Globus pallidus (tissue), 1 donor: Measurements from ENCODE around the gene MYRIP.
A peak's percentile ranks its signal among the peaks of the same experiment; 100 is the strongest.

Experiments used
- DNase-seq: peaks from one replicate; pipeline ENCODE4 v3.0.0-alpha.2; 2015; ENCODE audit warnings: low spot score

Gene MYRIP

DNA sequence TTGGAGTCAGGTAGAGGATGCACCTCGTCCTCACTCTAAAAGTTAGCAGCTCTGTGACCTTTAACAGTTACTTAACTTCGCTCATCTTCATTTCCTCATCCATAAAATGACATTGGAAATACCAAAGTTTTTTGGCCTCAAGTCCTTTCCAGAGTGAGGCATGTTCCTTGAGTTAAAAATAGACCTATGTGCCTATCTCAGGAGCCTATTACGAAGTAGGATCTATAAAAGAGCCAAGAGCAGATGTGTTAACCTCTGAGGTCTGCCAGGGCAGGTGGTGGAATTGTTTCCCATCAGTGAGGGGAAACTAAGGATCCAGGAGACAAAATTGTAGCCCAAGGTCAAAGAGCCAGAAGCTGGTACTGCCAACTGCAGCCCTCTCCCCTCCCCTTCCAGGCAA is 379.7 kb downstream of the MYRIP start:
- DNase-seq: no peak

DNA sequence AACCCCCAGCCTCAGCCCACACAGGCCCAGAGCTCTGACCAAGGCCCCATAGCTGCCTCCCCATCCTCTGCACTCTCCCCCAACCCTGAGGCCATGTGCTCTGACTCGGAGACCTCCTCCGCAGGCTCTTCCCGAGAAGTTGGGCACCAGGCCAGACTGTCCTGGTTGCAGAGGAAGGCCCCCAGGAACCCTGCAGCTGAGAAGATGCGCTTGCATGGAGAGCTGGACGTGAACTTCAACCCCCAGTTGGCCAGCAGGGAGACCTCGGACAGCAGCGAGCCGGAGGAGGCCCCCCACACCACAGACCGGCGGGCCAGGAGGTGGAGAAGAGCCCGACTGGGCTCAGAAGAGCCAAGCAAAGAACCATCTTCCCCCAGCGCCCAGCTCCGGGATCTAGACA is 380.6 kb downstream of the MYRIP start:
- DNase-seq: no peak

- no peak for DNase-seq
Observed at GRCh38 chr3:40191251-40191650, 381.8 kb downstream of the MYRIP start.

- peak; percentile 49 for DNase-seq
Observed at GRCh38 chr3:40191850-40192448, 382.5 kb downstream of the MYRIP start.

DNA sequence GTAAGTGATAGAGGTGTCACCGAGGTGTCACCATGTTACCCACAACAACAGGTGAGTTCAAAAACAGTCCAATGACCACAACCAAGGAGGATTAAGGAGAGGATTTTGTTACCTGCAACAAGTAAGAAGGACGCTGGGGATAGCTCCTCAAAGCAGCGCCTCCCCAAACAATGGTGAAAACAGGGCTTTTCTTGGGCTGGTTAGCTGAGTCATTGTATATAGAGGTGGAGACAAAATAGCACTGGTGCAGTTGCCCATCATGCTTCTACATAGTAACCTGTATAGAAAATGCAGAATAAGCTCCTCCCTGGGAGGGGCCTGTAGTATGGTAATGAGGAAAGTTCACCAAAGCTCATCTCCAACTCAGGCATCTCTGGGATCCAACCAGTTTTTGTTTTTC is 383.2 kb downstream of the MYRIP start:
- no peak for DNase-seq

- DNase-seq: no peak
Observed at GRCh38 chr3:40196966-40197365, 387.6 kb downstream of the MYRIP start.

GRCh38 chr3:40200692-40201316 is 391.4 kb downstream of the MYRIP start:
- no peak for DNase-seq

GRCh38 chr3:40201770-40202169 is 392.4 kb downstream of the MYRIP start:
- DNase-seq: no peak

DNA sequence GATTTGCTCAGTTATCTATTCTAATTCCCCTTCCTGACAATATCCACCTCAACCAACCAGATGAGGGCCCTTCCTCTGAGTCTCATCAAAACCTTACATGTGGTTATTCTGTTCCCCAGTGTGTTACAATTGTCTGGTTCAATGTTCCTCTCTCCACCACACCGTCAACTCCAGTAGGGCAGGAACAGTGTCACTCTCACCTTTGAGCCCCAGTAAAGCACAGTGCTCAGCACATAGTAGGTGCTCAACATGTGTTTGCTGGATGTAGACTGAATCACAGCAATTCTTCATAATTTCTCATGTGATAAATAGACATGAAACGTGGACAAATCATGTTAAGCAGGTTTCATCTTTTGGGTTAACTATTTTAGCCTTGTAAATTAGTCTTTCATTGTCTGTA is 397.1 kb downstream of the MYRIP start:
- no peak for DNase-seq

DNA sequence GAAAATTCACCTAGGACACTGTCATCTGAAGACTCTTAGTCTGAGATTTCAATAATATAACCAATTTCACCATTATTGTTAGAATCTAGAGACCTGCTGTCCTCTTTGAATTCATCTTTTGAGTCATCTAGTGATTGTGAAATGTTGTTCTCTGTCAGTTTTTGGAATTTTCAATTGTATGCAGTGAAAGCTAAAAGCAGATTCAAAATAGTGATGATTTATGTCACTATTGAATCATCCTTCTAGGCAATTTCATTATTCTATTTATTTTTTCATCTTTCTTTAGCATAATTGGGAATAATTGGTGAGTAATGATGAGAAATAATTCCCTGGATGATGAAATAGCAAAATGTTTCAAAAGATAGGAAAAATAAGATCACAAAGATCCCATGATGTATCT is 398.4 kb downstream of the MYRIP start:
- DNase-seq: no peak

DNA sequence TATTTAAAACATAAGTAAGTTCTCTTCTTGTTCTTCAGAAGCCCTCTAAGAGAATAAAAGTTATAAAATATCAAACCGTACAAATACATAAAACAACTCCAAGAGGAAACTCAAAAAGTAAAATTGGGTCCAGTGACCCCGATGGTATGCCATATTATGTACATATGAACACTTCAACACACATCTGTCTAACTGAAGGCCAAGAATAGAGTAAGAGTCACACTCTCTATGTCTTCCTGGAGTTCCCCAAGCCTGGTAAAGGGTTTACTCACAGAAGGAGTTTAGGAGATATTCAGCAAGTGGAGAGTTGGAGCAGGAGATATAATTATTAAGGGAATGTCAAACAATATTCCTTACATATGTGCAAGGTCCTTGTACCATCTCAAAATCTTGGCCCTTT is 398.8 kb downstream of the MYRIP start:
- DNase-seq: no peak

GRCh38 chr3:40211579-40211978 is 402.2 kb downstream of the MYRIP start:
- no peak for DNase-seq

- DNase-seq: no peak
Observed at GRCh38 chr3:40213556-40213955, 404.1 kb downstream of the MYRIP start.

GRCh38 chr3:40215015-40215414 is 405.6 kb downstream of the MYRIP start:
- no peak for DNase-seq

DNA sequence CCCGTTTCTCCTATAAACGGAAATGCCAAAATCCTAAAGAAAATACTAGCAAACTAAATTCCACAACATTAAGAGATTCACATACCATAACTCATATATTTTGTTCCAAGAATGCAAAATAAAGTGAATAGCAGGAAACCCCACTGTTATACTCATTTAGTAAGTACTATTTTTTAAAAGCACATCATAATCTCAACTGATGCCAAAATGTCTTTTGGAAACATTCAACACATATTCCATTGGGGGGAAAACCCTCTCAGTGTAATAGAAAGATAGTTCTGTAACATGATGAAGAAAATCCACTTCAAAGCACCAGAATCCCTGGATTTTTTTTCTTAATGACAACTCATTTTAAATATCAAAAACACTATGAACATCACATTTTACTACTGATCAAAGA is 407.1 kb downstream of the MYRIP start:
- no peak for DNase-seq

GRCh38 chr3:40223856-40224255 is 414.4 kb downstream of the MYRIP start:
- DNase-seq: no peak

DNA sequence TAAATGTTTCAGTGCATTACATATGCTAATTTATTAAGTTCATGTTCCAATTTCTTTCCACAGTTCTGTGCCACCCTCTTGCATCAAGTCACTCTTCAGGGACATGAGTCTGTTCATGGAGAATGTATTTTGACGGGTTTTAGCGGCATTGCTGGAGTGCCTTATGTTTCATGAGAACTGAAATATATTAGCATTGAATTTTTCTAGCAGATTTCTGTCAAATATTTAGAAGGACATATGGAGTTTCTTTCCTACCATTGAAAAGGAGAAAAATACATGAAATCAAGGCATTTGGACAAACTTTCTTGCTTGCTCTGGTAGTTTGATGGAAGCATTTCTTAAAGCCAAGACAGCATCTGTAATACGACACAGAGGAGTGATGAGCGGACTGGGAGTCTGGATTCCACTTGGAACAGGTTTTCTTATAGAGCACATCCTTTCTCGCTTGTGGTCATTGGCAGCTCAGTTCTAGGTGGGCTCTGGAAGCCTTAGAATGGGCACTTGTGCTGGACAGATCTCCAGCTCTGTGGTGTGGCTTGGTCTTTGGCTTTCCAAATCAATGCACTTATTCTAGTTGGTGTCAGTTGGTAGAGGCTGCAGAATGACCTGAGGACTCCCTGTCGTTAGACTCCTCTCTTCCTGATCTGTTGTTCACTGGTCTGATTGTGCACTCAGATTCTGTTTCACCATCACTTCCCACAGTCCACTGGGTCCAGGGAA is 415.5 kb downstream of the MYRIP start:
- DNase-seq: no peak

- no peak for DNase-seq
Observed at GRCh38 chr3:40226636-40227035, 417.2 kb downstream of the MYRIP start.

GRCh38 chr3:40228792-40229350 is 419.5 kb downstream of the MYRIP start:
- no peak for DNase-seq

- no peak for DNase-seq
Observed at GRCh38 chr3:40229386-40229785, 420.0 kb downstream of the MYRIP start.

DNA sequence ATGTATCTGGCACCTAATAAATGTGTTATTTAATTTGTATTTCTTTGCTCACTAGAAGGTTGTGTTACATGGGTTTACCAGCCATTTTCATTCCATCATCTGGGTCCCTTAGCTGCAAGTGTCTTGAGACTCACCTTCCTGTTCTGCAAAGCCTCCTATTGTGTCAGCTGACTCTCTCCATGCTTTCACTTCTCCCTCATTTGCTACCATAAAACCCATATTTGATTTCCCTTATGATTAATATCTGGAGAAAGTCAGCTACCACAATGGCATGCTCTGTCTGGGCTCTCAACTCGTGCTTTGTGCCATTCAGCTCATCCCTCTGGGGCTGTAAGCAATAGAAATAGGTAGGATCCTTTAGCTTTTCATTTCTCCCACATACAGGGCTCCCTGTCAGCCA is 420.6 kb downstream of the MYRIP start:
- no peak for DNase-seq

DNA sequence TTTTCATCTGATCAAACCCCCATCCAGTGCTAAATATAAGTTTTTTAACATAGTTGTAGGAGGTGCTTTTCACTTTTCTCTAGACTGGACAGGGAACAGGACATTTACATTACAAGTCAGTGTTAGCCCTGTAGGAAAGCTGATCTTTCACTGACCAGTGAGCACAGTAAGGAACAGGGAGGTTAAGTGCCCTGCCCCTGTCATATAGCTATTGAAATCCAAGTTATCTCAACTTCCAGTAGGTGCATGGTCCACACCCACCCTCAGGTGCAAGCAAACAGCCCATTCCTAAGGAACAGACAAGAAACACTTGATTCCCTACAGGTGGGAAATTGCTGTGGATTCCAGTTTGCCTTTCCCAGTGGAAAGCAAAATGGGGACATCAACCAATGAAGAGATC is 421.0 kb downstream of the MYRIP start:
- DNase-seq: no peak

- DNase-seq: no peak
Observed at GRCh38 chr3:40232626-40233025, 423.2 kb downstream of the MYRIP start.
